ENCODE results near the gene SRSF6.
"Not testable (repeated sequence)": the region's sequence is repeated elsewhere in the genome, so short reads cannot be mapped to it uniquely, and the experiment has no call there.

SRSF6 gene

GRCh38 chr20:43473381-43473704 lies 15.6 kb downstream of the SRSF6 start:
- no peak for DNase-seq (ENCODE audit: low read depth in 2 of 2)

DNA sequence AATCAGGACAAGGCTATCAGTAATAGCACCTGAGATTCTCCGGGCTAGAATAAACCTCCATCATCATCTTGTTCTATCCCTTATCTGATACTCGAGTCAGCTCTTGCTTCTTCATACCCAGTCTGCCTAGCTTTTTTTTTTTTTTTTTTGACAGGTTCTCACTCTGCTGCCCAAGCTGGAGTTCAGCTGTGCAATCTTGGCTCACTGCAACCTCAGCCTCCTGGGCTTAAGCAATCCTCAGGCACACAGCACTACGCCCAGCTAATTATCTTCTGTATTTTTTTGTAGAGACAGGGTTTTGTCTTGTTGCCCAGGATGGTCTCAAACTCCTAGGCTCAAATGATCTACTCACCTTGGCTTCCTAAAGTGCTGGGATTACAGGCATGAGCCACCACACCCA lies 19.5 kb downstream of the SRSF6 start:
- no peak for DNase-seq (ENCODE audit: low read depth in 2 of 2)

DNA sequence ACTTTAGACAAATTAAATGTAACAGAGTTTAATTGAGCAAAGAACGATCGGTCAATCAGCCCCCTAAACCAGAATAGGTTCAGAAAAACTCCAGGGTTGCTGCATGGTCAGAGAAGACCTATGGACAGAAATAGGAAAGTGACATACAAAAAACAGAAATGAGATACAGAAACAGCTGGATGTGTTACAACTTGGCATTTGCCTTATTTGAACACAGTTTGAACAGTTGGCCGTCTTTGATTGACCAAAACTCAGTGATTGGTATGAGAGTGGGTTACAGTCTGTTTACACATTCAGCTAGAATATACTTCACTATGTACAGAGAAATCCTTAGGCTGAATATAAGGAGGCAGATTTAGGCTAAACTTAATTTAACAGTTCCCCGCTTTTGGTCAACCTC lies 19.9 kb downstream of the SRSF6 start:
- no peak for DNase-seq (ENCODE audit: low read depth in 2 of 2)

GRCh38 chr20:43490038-43490437 lies 32.3 kb downstream of the SRSF6 start:
- no peak for DNase-seq (ENCODE audit: low read depth in 2 of 2)

DNA sequence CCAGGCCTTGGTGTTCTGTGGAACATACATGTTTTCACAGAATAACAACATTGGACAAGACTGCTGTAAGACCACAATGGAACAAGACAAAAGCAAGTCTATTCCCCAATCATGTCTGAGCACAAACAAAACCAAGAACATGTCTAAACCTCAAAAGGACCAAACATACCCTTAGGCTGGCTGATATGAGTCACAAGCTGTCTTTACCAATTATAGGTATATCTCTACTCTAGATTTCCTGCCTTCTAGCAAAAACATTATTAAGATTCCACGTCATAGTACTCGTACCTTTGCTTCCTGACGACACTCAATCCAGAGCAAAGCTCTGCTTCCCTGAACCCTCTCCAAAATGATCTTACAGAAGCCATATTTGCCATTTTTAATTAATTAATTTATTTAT lies 34.4 kb downstream of the SRSF6 start:
- DNase-seq (ENCODE audit: low read depth in 2 of 2): no peak

- no peak for DNase-seq (ENCODE audit: low read depth in 2 of 2)
Observed at GRCh38 chr20:43495388-43495787, 37.7 kb downstream of the SRSF6 start.

DNA sequence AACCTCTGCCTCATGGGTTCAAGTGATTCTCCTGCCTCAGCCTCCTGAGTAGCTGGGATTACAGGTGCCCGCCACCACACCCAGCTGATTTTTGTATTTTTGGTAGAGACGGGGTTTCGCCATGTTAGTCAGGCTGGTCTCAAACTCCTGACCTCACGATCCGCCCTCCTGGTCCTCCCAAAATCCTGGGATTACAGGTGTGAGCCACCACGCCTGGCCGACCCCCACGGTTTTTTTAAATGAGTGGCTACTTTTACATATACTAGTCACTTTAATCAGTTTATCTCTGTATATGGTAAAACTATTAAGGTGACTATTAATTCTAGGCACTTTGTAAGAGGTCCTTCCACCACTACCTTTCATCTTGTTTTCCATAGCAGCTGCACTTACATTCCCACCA lies 44.3 kb downstream of the SRSF6 start:
- not testable (repeated sequence) for DNase-seq (ENCODE audit: low read depth in 2 of 2)

GRCh38 chr20:43506238-43506637 lies 48.5 kb downstream of the SRSF6 start:
- DNase-seq (ENCODE audit: low read depth in 2 of 2): no peak

GRCh38 chr20:43507150-43508080 lies 49.7 kb downstream of the SRSF6 start, which contains the start of gene L3MBTL1:
L3MBTL1 (plus strand) TSS chr20:43507697; CDS start chr20:43513504, 5,807 bp downstream.
- no peak for DNase-seq (ENCODE audit: low read depth in 2 of 2)

DNA sequence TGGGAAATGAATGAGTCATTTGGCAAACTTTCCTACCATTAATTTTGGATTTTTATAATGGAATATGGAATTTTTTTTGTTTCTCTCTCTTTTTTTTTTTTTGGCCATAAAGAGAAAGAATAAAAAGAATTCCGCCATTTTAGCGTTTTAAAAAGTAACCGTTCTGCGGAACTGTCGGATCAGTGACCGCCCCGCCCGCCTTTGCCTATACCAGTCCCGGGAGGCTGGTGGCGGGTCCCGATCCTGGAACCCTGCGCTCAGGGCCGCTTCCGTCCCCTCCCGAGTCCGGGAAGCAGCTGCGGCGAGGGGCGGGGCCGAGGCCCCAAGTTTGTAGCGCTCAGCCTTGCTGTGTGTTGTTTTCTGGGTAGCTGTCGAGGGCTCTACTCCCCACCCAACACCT lies 50.4 kb downstream of the SRSF6 start:
- DNase-seq (ENCODE audit: low read depth in 2 of 2): no peak

- no peak for DNase-seq (ENCODE audit: low read depth in 2 of 2)
Observed at GRCh38 chr20:43508604-43509040, 50.9 kb downstream of the SRSF6 start.

GRCh38 chr20:43511879-43512278 lies 54.2 kb downstream of the SRSF6 start:
- DNase-seq (ENCODE audit: low read depth in 2 of 2): no peak

DNA sequence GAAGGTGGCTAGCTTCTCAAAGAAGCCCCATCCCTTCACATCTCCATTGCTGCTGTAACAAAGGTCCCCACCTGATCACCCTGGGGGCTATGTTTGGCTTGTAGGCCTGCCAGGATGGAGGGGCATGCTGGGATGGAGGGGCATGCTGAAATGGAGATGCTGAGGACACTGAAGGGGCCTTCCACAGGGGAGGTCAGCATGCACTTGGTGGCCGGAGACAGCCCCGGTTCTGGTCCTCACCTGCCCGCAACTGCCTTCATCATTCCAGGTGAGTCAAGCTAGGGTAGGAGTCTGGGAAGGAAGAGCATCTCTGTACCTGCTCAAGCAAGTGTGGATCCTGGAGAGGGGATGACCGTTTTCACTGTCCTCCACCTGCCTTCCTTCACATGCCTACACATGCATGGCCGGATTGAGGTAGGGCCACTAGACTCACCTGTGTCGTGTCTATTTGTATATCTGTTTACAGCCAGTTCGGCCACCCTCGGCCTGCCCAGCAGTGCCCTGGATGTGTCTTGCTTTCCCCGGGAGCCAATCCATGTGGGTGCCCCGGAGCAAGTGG lies 55.8 kb downstream of the SRSF6 start:
- no peak for DNase-seq (ENCODE audit: low read depth in 2 of 2)
